Stimulated activated CD4-positive, alpha-beta T cell treated with anti-CD3 and anti-CD28 coated beads, Interleukin-4, amount 100 ng/mL, for 24 hours (primary cell): Measurements from ENCODE around the gene NAPA.
"Not testable (repeated sequence)": the region's sequence is repeated elsewhere in the genome, so short reads cannot be mapped to it uniquely, and the experiment has no call there.

Experiments
- DNase-seq: peaks from one replicate; pipeline ENCODE4 v3.0.0-alpha.2; 2020

The NAPA gene

GRCh38 chr19:47499863-47500830, 14.7 kb downstream of the NAPA start:
- no peak for DNase-seq

GRCh38 chr19:47499371-47499770, 15.5 kb downstream of the NAPA start:
- no peak for DNase-seq

GRCh38 chr19:47498561-47498960, 16.3 kb downstream of the NAPA start:
- DNase-seq, result no peak

GRCh38 chr19:47497821-47498520, 16.9 kb downstream of the NAPA start:
- DNase-seq, result no peak

GRCh38 chr19:47497050-47497766, 17.7 kb downstream of the NAPA start:
- no peak for DNase-seq

- no peak for DNase-seq
Observed at GRCh38 chr19:47495478-47496372, 19.1 kb downstream of the NAPA start.

- DNase-seq, result no peak
Observed at GRCh38 chr19:47494729-47495128, 20.1 kb downstream of the NAPA start.

GRCh38 chr19:47494211-47494547, 20.7 kb downstream of the NAPA start:
- DNase-seq, result no peak

- DNase-seq, result no peak
Observed at GRCh38 chr19:47493378-47494210, 21.3 kb downstream of the NAPA start.

GRCh38 chr19:47492571-47493377, 22.1 kb downstream of the NAPA start:
- no peak for DNase-seq

- DNase-seq, result no peak
Observed at GRCh38 chr19:47492137-47492533, 22.7 kb downstream of the NAPA start.

- no peak for DNase-seq
Observed at GRCh38 chr19:47491358-47492136, 23.3 kb downstream of the NAPA start.

GRCh38 chr19:47490847-47491246, 24.0 kb downstream of the NAPA start:
- DNase-seq, result no peak

GRCh38 chr19:47490031-47490430, 24.8 kb downstream of the NAPA start:
- no peak for DNase-seq

GRCh38 chr19:47489072-47489914, 25.6 kb downstream of the NAPA start:
- DNase-seq, result no peak

GRCh38 chr19:47487551-47488515, 27.0 kb downstream of the NAPA start:
- DNase-seq, result no peak

- DNase-seq, result no peak
Observed at GRCh38 chr19:47486900-47487299, 28.0 kb downstream of the NAPA start.

- DNase-seq, result not testable (repeated sequence)
Observed at GRCh38 chr19:47486220-47486619, 28.6 kb downstream of the NAPA start.
